ENCODE results near the gene CEP131.

The CEP131 gene

DNA sequence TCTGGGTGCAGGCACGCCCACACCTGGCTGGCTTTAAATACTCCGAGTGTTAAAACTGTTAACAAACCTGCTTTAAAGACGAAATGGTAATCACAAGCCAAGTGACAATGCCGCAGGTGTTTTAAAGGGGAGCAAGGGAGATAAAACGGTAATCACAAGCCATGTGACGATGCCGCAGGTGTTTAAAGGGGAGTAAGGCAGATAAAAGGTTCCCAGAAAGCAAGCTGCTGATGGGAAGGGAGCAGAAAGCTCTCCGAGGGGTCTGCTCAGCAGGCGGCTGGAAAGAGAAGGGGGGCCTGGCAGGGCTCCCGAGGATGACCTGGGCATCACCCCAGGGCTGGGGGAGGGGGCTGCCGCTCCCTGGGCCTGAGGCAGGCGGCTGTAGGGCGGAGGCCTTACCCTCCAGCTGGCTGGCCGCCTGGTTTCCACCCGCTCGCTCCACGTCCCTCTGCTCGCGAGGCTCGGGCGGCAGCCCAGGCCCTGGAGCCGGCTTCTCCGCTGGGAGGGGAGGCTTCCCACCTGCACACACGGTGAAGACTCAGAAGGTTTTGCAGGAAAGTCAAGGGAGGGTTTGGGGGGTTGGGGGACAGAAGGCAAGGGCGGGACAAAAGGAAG lies 28.4 kb upstream of the CEP131 start:
- no peak overlapping the region for H3K9ac ChIP-seq (ENCODE audit: low read length)
- H3K23ac ChIP-seq (ENCODE audit: low read length in 2 of 2) = no peak overlapping the region
- no peaks in the 10 kb centered on the region for H3K27me3 ChIP-seq (ENCODE audit: control insufficient read depth in 1 of 2, insufficient read depth in 1 of 2, low read length in 2 of 2)
- peaks cover 20 to 64% of the 10 kb centered on the region in 2 experiments for H3K36me3 ChIP-seq (ENCODE audit: control insufficient read depth in 1 of 2, insufficient read depth in 2 of 2, low read depth in 1 of 2, low read length in 2 of 2)
- H3K14ac ChIP-seq (ENCODE audit: low read length in 2 of 2) = no peak overlapping the region
- H3K4me2 ChIP-seq (ENCODE audit: low read length, poor library complexity, severe bottlenecking) = no peak overlapping the region
- no peak overlapping the region for H4K91ac ChIP-seq (ENCODE audit: low read length)
- H2BK120ac ChIP-seq (ENCODE audit: low read depth, low read length) = no peak overlapping the region
- no peak overlapping the region for H2AK5ac ChIP-seq (ENCODE audit: low read length, severe bottlenecking)
- no peak overlapping the region for H3K27ac ChIP-seq (ENCODE audit: low read length, poor library complexity, severe bottlenecking)
- H3K79me1 ChIP-seq (replicated peaks; ENCODE audit: low read length, poor library complexity, severe bottlenecking) = peaks cover 26% of the 10 kb centered on the region
- no peak overlapping the region for H4K8ac ChIP-seq (ENCODE audit: low read length)
- no peaks in the 10 kb centered on the region for H3K9me3 ChIP-seq (ENCODE audit: control insufficient read depth, low read length)
- peaks cover 26% of the 10 kb centered on the region for H3K4me1 ChIP-seq (ENCODE audit: control insufficient read depth, insufficient read depth, low read depth, low read length)
- no peak overlapping the region for H2BK12ac ChIP-seq (ENCODE audit: low read length in 2 of 2)
- whole genome bisulfite sequencing = 90% methylated on average over 25 of the region's 25 CpGs
- H3K4me3 ChIP-seq (ENCODE audit: insufficient read depth in 1 of 2, low read depth in 1 of 2, low read length in 2 of 2) = no peak overlapping the region
- no peak overlapping the region for H3K18ac ChIP-seq (ENCODE audit: low read depth in 1 of 2, low read length in 2 of 2)
- no peak overlapping the region for H2BK15ac ChIP-seq (ENCODE audit: low read depth, poor library complexity, severe bottlenecking)
- no peak overlapping the region for H2AFZ ChIP-seq (ENCODE audit: low read depth, low read length)
- H3K4ac ChIP-seq (ENCODE audit: low read depth in 1 of 2, low read length in 2 of 2) = no peak overlapping the region
- H2BK5ac ChIP-seq (ENCODE audit: low read depth, low read length, poor library complexity, severe bottlenecking) = no peak overlapping the region
- DNase-seq = no peak

- Histone ChIP-seq H3K4me1 (ENCODE audit: control insufficient read depth, insufficient read depth, low read depth, low read length) (peaks cover 26% of the 10 kb centered on the region), H2BK12ac (ENCODE audit: low read length in 2 of 2) (no peak overlapping the region), H3K27ac (ENCODE audit: low read length, poor library complexity, severe bottlenecking) (no peak overlapping the region), H4K91ac (ENCODE audit: low read length) (no peak overlapping the region), H3K9ac (ENCODE audit: low read length) (no peak overlapping the region), H3K27me3 (ENCODE audit: control insufficient read depth in 1 of 2, insufficient read depth in 1 of 2, low read length in 2 of 2) (no peaks in the 10 kb centered on the region), H2BK15ac (ENCODE audit: low read depth, poor library complexity, severe bottlenecking) (no peak overlapping the region), H2AK5ac (ENCODE audit: low read length, severe bottlenecking) (no peak overlapping the region), H3K18ac (ENCODE audit: low read depth in 1 of 2, low read length in 2 of 2) (no peak overlapping the region), H2BK120ac (ENCODE audit: low read depth, low read length) (no peak overlapping the region), H3K79me1 (replicated peaks; ENCODE audit: low read length, poor library complexity, severe bottlenecking) (peaks cover 26% of the 10 kb centered on the region), H3K4ac (ENCODE audit: low read depth in 1 of 2, low read length in 2 of 2) (no peak overlapping the region), H3K4me2 (ENCODE audit: low read length, poor library complexity, severe bottlenecking) (no peak overlapping the region), H3K14ac (ENCODE audit: low read length in 2 of 2) (no peak overlapping the region), H4K8ac (ENCODE audit: low read length) (no peak overlapping the region), H3K4me3 (ENCODE audit: insufficient read depth in 1 of 2, low read depth in 1 of 2, low read length in 2 of 2) (no peak overlapping the region), H2AFZ (ENCODE audit: low read depth, low read length) (no peak overlapping the region), H3K23ac (ENCODE audit: low read length in 2 of 2) (no peak overlapping the region), H2BK5ac (ENCODE audit: low read depth, low read length, poor library complexity, severe bottlenecking) (no peak overlapping the region), H3K36me3 (ENCODE audit: control insufficient read depth in 1 of 2, insufficient read depth in 2 of 2, low read depth in 1 of 2, low read length in 2 of 2) (peaks cover 20 to 68% of the 10 kb centered on the region in 2 experiments), H3K9me3 (ENCODE audit: control insufficient read depth, low read length) (no peaks in the 10 kb centered on the region)
- 96% methylated on average over 31 of the region's 31 CpGs for WGBS
- DNase-seq = no peak
These were observed 27.7 kb upstream of the CEP131 start for GRCh38 chr17:81250286-81251093.

DNA sequence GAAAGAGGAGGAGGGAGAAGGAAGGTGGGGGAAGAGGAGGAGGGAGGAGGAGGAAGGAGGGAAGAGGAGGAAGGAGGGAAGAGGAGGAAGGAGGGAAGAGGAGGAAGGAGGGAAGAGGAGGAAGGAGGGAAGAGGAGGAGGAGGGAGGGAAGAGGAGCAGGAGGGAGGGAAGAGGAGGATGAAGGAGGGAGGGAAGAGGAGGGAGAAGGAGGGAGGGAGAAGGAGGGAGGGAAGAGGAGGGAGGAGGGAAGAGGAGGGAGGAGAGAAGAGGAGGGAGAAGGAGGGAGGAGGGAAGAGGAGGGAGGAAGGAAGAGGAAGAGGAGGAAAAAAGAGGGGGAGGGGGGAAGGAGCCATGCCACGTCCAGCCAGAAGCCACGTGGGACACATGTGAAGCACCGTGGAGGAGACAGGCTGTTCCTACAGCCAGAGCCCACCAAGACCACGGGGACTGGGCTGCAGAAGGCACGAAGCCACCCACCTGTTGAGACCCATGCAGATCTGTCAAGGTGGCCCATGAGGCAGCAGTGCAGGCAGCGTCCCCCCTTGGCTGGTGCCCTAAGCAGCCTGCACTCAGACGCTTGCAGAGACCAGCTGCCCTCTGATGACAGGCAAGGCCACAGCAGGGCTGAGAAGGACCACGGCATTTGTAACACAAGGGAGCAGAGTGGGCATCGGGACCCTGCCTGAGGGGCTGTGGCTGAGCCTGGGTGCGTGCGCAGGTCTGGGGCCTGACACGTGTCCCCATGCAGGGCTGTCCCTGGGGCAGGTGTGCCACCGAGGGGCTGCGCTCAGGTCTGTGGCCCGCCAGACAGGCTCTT lies 26.7 kb upstream of the CEP131 start:
- Histone ChIP-seq H2BK12ac (ENCODE audit: low read length in 2 of 2) (no peak overlapping the region), H4K91ac (ENCODE audit: low read length) (no peak overlapping the region), H3K9me3 (ENCODE audit: control insufficient read depth, low read length) (no peaks in the 10 kb centered on the region), H3K27me3 (ENCODE audit: control insufficient read depth in 1 of 2, insufficient read depth in 1 of 2, low read length in 2 of 2) (no peaks in the 10 kb centered on the region), H3K9ac (ENCODE audit: low read length) (no peak overlapping the region), H2BK15ac (ENCODE audit: low read depth, poor library complexity, severe bottlenecking) (no peak overlapping the region), H3K18ac (ENCODE audit: low read depth in 1 of 2, low read length in 2 of 2) (no peak overlapping the region), H2BK5ac (ENCODE audit: low read depth, low read length, poor library complexity, severe bottlenecking) (no peak overlapping the region), H3K14ac (ENCODE audit: low read length in 2 of 2) (no peak overlapping the region), H3K4me2 (ENCODE audit: low read length, poor library complexity, severe bottlenecking) (no peak overlapping the region), H3K4ac (ENCODE audit: low read depth in 1 of 2, low read length in 2 of 2) (no peak overlapping the region), H2AK5ac (ENCODE audit: low read length, severe bottlenecking) (no peak overlapping the region), H2BK120ac (ENCODE audit: low read depth, low read length) (no peak overlapping the region), H3K23ac (ENCODE audit: low read length in 2 of 2) (no peak overlapping the region), H2AFZ (ENCODE audit: low read depth, low read length) (no peak overlapping the region), H3K4me3 (ENCODE audit: insufficient read depth in 1 of 2, low read depth in 1 of 2, low read length in 2 of 2) (no peak overlapping the region), H3K27ac (ENCODE audit: low read length, poor library complexity, severe bottlenecking) (no peak overlapping the region), H3K79me1 (replicated peaks; ENCODE audit: low read length, poor library complexity, severe bottlenecking) (peaks cover 26% of the 10 kb centered on the region), H3K4me1 (ENCODE audit: control insufficient read depth, insufficient read depth, low read depth, low read length) (peaks cover 27% of the 10 kb centered on the region), H4K8ac (ENCODE audit: low read length) (no peak overlapping the region), H3K36me3 (ENCODE audit: control insufficient read depth in 1 of 2, insufficient read depth in 2 of 2, low read depth in 1 of 2, low read length in 2 of 2) (peaks cover 20 to 72% of the 10 kb centered on the region in 2 experiments)
- peak; percentile 35 for DNase-seq
- 98% methylated on average over 15 of the region's 15 CpGs for WGBS

- H3K36me3 ChIP-seq (ENCODE audit: control insufficient read depth in 1 of 2, insufficient read depth in 2 of 2, low read depth in 1 of 2, low read length in 2 of 2) = peaks cover 20 to 71% of the 10 kb centered on the region in 2 experiments
- DNase-seq = no peak
- no peak overlapping the region for H2BK120ac ChIP-seq (ENCODE audit: low read depth, low read length)
- no peaks in the 10 kb centered on the region for H3K27me3 ChIP-seq (ENCODE audit: control insufficient read depth in 1 of 2, insufficient read depth in 1 of 2, low read length in 2 of 2)
- no peak overlapping the region for H3K23ac ChIP-seq (ENCODE audit: low read length in 2 of 2)
- H2AK5ac ChIP-seq (ENCODE audit: low read length, severe bottlenecking) = no peak overlapping the region
- 89% methylated on average over 16 of the region's 16 CpGs for WGBS
- no peak overlapping the region for H3K27ac ChIP-seq (ENCODE audit: low read length, poor library complexity, severe bottlenecking)
- H3K14ac ChIP-seq (ENCODE audit: low read length in 2 of 2) = no peak overlapping the region
- peaks cover 21% of the 10 kb centered on the region for H3K79me1 ChIP-seq (replicated peaks; ENCODE audit: low read length, poor library complexity, severe bottlenecking)
- no peak overlapping the region for H4K91ac ChIP-seq (ENCODE audit: low read length)
- no peak overlapping the region for H3K4me3 ChIP-seq (ENCODE audit: insufficient read depth in 1 of 2, low read depth in 1 of 2, low read length in 2 of 2)
- H3K18ac ChIP-seq (ENCODE audit: low read depth in 1 of 2, low read length in 2 of 2) = no peak overlapping the region
- no peak overlapping the region for H2BK15ac ChIP-seq (ENCODE audit: low read depth, poor library complexity, severe bottlenecking)
- H2BK12ac ChIP-seq (ENCODE audit: low read length in 2 of 2) = no peak overlapping the region
- H3K4me2 ChIP-seq (ENCODE audit: low read length, poor library complexity, severe bottlenecking) = no peak overlapping the region
- H3K9ac ChIP-seq (ENCODE audit: low read length) = no peak overlapping the region
- H3K4ac ChIP-seq (ENCODE audit: low read depth in 1 of 2, low read length in 2 of 2) = no peak overlapping the region
- peaks cover 27% of the 10 kb centered on the region for H3K4me1 ChIP-seq (ENCODE audit: control insufficient read depth, insufficient read depth, low read depth, low read length)
- H2AFZ ChIP-seq (ENCODE audit: low read depth, low read length) = no peak overlapping the region
- no peak overlapping the region for H4K8ac ChIP-seq (ENCODE audit: low read length)
- H3K9me3 ChIP-seq (ENCODE audit: control insufficient read depth, low read length) = no peaks in the 10 kb centered on the region
- no peak overlapping the region for H2BK5ac ChIP-seq (ENCODE audit: low read depth, low read length, poor library complexity, severe bottlenecking)
These were observed 25.9 kb upstream of the CEP131 start for GRCh38 chr17:81248649-81249048.
